ENCODE results near the gene KDM7A. TPM values are rescaled to one million over a fixed set of nuclear protein-coding genes. Genes with fewer than 3 reads are reported as not detected.
"Not testable (repeated sequence)": the region's sequence is repeated elsewhere in the genome, so short reads cannot be mapped to it uniquely, and the experiment has no call there.

KDM7A gene
- total RNA-seq, 1 donor from 2014 or later: 4.9 TPM

GRCh38 chr7:140127360-140128127 is 49.2 kb downstream of the KDM7A start:
- Mint-ChIP-seq H3K27ac (ENCODE audit: unreplicated experiment) (no peak overlapping the region), H3K4me3 (no peak overlapping the region), H3K36me3 (ENCODE audit: low read depth) (peaks cover 8% of the 10 kb centered on the region), H3K27me3 (ENCODE audit: low read depth) (no peaks in the 10 kb centered on the region), H3K4me1 (no peaks in the 10 kb centered on the region), H3K9me3 (no peaks in the 10 kb centered on the region)
- no peak for TF ChIP-seq CTCF (conservative IDR thresholded peaks at IDR 0.05)
- DNase-seq (ENCODE audit: low read depth, low spot score): no peak

DNA sequence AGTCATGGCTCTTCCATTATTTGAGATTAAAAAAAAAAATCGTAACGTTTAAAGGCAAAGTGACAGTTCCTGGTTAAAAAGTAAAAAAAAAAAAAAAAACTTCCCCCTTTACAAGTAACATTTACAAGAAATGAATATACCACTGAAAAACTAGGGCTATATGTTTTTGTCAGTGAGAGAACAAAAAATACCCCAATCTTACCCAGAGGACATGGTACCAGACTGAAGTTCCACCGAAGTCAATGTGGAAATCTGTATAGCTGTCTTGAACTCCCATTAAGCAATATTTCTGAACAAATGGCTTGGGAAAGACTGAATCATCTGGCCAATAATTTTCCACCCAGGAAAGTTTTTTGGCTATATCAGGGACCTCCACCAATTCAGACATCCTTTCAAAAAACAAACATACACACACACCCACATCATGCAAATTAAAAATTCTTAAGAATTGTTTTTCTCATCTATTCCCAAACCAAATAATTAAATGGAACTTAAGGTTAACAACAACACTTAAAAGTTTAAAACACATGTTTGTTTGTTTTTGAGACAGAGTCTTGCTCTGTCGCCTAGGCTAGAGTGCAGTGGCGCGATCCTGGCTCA is 50.2 kb downstream of the KDM7A start:
- H3K27me3 Mint-ChIP-seq (ENCODE audit: low read depth): no peaks in the 10 kb centered on the region
- no peak for DNase-seq (ENCODE audit: low read depth, low spot score)
- no peak overlapping the region for H3K27ac Mint-ChIP-seq (ENCODE audit: unreplicated experiment)
- no peaks in the 10 kb centered on the region for H3K9me3 Mint-ChIP-seq
- no peak for TF ChIP-seq CTCF (conservative IDR thresholded peaks at IDR 0.05)
- peaks cover 7% of the 10 kb centered on the region for H3K36me3 Mint-ChIP-seq (ENCODE audit: low read depth)
- H3K4me3 Mint-ChIP-seq: no peak overlapping the region
- H3K4me1 Mint-ChIP-seq: no peaks in the 10 kb centered on the region

DNA sequence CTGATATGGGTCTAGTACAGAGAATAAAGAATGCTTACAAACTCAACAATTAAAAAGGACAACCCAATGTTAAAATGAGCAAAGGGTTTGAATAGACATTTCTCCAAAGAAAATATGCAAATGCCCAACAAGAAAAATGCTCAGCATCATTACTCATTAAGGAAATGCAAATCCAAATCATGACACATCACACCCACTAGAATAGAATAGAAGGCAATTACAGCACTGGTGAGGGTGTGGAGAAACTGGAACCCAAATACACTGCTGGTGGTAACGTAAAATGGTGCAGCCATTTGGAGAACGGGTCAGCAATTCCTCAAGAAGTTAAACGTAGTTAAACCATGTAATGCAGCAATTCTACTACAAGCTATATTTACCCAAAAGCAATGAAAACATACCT is 53.8 kb downstream of the KDM7A start:
- peaks cover 3% of the 10 kb centered on the region for H3K36me3 Mint-ChIP-seq (ENCODE audit: low read depth)
- no peak for DNase-seq (ENCODE audit: low read depth, low spot score)
- no peaks in the 10 kb centered on the region for H3K27me3 Mint-ChIP-seq (ENCODE audit: low read depth)
- no peaks in the 10 kb centered on the region for H3K9me3 Mint-ChIP-seq
- peaks cover 5% of the 10 kb centered on the region for H3K4me1 Mint-ChIP-seq
- no peak overlapping the region for H3K4me3 Mint-ChIP-seq
- no peak overlapping the region for H3K27ac Mint-ChIP-seq (ENCODE audit: unreplicated experiment)
- TF ChIP-seq CTCF (conservative IDR thresholded peaks at IDR 0.05): no peak

DNA sequence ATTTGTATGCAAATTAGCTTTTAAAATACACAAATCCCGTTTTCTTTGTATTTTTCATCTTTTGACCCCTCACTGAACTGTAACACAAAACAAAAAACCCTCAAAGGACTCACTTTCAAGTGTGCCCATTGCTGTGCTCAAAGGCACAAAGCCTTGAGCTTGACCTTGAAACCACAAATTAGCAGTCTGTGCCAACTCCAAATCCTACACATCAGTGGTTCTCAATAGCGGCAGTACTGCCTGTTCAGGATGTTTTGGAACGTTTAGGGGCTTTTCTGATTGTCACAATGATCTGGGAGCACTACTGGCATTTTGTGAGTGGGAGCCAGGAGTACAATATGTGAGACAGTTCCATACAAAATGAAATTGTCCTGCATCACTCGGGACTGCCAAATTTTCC is 55.5 kb downstream of the KDM7A start:
- no peaks in the 10 kb centered on the region for H3K36me3 Mint-ChIP-seq (ENCODE audit: low read depth)

GRCh38 chr7:140114817-140115216 is 62.0 kb downstream of the KDM7A start:
- DNase-seq (ENCODE audit: low read depth, low spot score); H3K4me1 Mint-ChIP-seq; H3K9me3 Mint-ChIP-seq; H3K27ac Mint-ChIP-seq (ENCODE audit: unreplicated experiment); H3K27me3 Mint-ChIP-seq (ENCODE audit: low read depth); H3K4me3 Mint-ChIP-seq: not testable (repeated sequence)
- H3K36me3 Mint-ChIP-seq (ENCODE audit: low read depth): peaks cover 23% of the 10 kb centered on the region

More for the DNA sequence above, 55.5 kb downstream of the KDM7A start:
- no peaks in the 10 kb centered on the region for H3K9me3 Mint-ChIP-seq
- no peak for TF ChIP-seq CTCF (conservative IDR thresholded peaks at IDR 0.05)
- H3K4me3 Mint-ChIP-seq: no peak overlapping the region
- H3K4me1 Mint-ChIP-seq: peaks cover 5% of the 10 kb centered on the region
- no peak overlapping the region for H3K27ac Mint-ChIP-seq (ENCODE audit: unreplicated experiment)
- DNase-seq (ENCODE audit: low read depth, low spot score): no peak
- no peaks in the 10 kb centered on the region for H3K27me3 Mint-ChIP-seq (ENCODE audit: low read depth)

DNA sequence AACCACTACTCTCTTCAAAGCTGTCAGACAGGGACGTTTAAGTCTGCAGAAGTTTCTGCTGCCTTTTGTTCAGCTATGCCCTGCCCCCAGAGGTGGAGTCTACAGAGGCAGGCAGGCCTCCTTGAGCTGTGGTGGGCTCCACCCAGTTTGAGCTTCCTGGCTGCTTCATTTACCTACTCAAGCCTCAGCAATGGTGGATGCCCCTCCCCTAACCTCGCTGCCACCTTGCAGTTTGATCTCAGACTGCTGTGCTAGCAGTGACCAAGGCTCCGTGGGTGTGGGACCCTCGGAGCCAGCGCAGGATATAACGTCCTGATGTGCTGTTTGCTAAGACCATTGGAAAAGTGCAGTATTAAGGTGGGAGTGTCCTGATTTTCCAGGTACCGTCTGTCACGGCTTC is 68.0 kb downstream of the KDM7A start:
- peaks cover 49% of the 10 kb centered on the region for H3K36me3 Mint-ChIP-seq (ENCODE audit: low read depth)
- peaks cover 16% of the 10 kb centered on the region for H3K9me3 Mint-ChIP-seq
- H3K27ac Mint-ChIP-seq (ENCODE audit: unreplicated experiment); H3K4me1 Mint-ChIP-seq; DNase-seq (ENCODE audit: low read depth, low spot score); H3K4me3 Mint-ChIP-seq; H3K27me3 Mint-ChIP-seq (ENCODE audit: low read depth): not testable (repeated sequence)
